ENCODE measurements around the gene DNER. TPM values are rescaled to one million over a fixed set of nuclear protein-coding genes. Genes with fewer than 3 reads are reported as not detected.

The DNER gene
- total RNA-seq, 4 donors from 2014 or later = 0.41 to 2.6 (median 1.2) TPM

DNA sequence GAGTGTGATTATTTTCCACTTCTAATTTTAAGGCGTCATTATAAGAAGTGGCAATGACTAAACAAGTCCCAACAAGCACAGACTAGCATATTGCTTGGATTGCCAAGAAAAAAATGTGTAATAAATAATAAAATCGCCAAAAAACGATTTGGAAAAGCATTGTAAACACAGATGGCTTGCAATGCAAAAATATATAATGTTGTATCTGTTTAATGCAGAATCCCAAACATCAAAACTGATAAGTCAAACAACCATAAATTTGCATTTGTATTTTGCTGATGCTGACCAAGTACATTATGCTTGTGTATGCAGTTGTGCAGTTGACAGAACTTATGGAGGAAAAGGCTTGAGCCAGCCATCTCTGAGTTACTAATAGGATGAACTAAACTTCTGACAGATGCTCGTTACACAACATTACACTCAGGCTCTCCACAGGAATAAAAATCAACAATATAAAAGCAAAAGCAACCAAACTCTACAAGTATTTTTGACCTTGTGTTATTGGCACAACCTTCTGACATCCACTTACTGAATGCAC, 68.1 kb downstream of the DNER start:
- Histone ChIP-seq H3K9me3 (no peaks in the 10 kb centered on the region), H3K36me3 (no peaks in the 10 kb centered on the region), H3K27me3 (no peaks in the 10 kb centered on the region), H3K27ac (no peak overlapping the region), H3K4me3 (no peak overlapping the region), H3K4me1 (no peaks in the 10 kb centered on the region)
- intact Hi-C loops (cut with DNase I; ENCODE audit: low total_unique reads) = no loop called here
- in situ Hi-C loops (cut with MboI; ENCODE audit: low sequenced_read_pairs in 4 of 4) = no loop called here
- TF ChIP-seq, protein P1, sequence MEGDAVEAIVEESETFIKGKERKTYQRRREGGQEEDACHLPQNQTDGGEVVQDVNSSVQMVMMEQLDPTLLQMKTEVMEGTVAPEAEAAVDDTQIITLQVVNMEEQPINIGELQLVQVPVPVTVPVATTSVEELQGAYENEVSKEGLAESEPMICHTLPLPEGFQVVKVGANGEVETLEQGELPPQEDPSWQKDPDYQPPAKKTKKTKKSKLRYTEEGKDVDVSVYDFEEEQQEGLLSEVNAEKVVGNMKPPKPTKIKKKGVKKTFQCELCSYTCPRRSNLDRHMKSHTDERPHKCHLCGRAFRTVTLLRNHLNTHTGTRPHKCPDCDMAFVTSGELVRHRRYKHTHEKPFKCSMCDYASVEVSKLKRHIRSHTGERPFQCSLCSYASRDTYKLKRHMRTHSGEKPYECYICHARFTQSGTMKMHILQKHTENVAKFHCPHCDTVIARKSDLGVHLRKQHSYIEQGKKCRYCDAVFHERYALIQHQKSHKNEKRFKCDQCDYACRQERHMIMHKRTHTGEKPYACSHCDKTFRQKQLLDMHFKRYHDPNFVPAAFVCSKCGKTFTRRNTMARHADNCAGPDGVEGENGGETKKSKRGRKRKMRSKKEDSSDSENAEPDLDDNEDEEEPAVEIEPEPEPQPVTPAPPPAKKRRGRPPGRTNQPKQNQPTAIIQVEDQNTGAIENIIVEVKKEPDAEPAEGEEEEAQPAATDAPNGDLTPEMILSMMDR (IDR thresholded peaks at IDR 0.05 in 4 of 5, conservative IDR thresholded peaks at IDR 0.05 in 1 of 5) = no peak
- no peak for TF ChIP-seq POLR2A (IDR thresholded peaks at IDR 0.05)
- DNase-seq (no peak), ATAC-seq (no peak)

DNA sequence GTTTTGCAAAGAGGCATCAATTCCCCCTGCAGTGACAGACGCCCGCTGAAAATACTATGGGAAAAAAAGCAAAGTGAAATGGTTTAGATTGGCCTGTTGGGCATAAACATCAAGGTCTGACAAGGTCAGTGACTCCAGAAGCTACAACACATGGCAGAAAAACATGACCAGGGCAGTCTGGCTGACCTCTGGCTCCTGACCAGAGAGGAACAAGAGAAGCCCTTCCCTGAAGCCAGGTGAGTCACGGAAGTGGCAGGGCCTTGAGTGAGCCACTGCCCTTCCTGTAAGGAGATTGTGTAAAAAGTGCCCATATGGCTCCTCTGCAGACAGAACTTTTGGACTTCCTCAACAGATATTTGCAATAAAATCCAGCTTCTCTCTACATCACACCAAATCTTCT, 72.0 kb downstream of the DNER start:
- DNase-seq (no peak), ATAC-seq (no peak)
- no peaks in the 10 kb centered on the region for H3K27me3 ChIP-seq
- intact Hi-C loops (cut with DNase I; ENCODE audit: low total_unique reads) (no loop called here), in situ Hi-C loops (cut with MboI; ENCODE audit: low sequenced_read_pairs in 4 of 4) (no loop called here)
- no peak overlapping the region for H3K4me3 ChIP-seq
- H3K27ac ChIP-seq = no peak overlapping the region
- no peaks in the 10 kb centered on the region for H3K36me3 ChIP-seq
- TF ChIP-seq, protein P1 (IDR thresholded peaks at IDR 0.05 in 4 of 5, conservative IDR thresholded peaks at IDR 0.05 in 1 of 5) = no peak
- TF ChIP-seq POLR2A (IDR thresholded peaks at IDR 0.05) = no peak
- H3K4me1 ChIP-seq = no peaks in the 10 kb centered on the region
- no peaks in the 10 kb centered on the region for H3K9me3 ChIP-seq

- intact Hi-C loops (cut with DNase I; ENCODE audit: low total_unique reads) (no loop called here), in situ Hi-C loops (cut with MboI; ENCODE audit: low sequenced_read_pairs in 4 of 4) (no loop called here)
- Histone ChIP-seq H3K4me1 (no peaks in the 10 kb centered on the region), H3K27ac (no peak overlapping the region), H3K9me3 (no peaks in the 10 kb centered on the region), H3K27me3 (no peaks in the 10 kb centered on the region), H3K4me3 (no peak overlapping the region), H3K36me3 (no peaks in the 10 kb centered on the region)
- ATAC-seq (no peak), DNase-seq (no peak)
- no peak for TF ChIP-seq POLR2A (IDR thresholded peaks at IDR 0.05)
- TF ChIP-seq, protein P1 (IDR thresholded peaks at IDR 0.05 in 4 of 5, conservative IDR thresholded peaks at IDR 0.05 in 1 of 5) = no peak
These were observed 72.7 kb downstream of the DNER start for GRCh38 chr2:229641676-229642075.

GRCh38 chr2:229640636-229641035, 73.7 kb downstream of the DNER start:
- in situ Hi-C loops (cut with MboI; ENCODE audit: low sequenced_read_pairs in 4 of 4) (no loop called here), intact Hi-C loops (cut with DNase I; ENCODE audit: low total_unique reads) (no loop called here)
- Histone ChIP-seq H3K27ac (no peak overlapping the region), H3K4me3 (no peak overlapping the region), H3K9me3 (no peaks in the 10 kb centered on the region), H3K27me3 (no peaks in the 10 kb centered on the region), H3K4me1 (no peaks in the 10 kb centered on the region), H3K36me3 (no peaks in the 10 kb centered on the region)
- TF ChIP-seq, protein P1 (IDR thresholded peaks at IDR 0.05 in 4 of 5, conservative IDR thresholded peaks at IDR 0.05 in 1 of 5) = no peak
- no peak for TF ChIP-seq POLR2A (IDR thresholded peaks at IDR 0.05)
- DNase-seq (no peak), ATAC-seq (no peak)

- intact Hi-C loops (cut with DNase I; ENCODE audit: low total_unique reads) (no loop called here), in situ Hi-C loops (cut with MboI; ENCODE audit: low sequenced_read_pairs in 4 of 4) (no loop called here)
- Histone ChIP-seq H3K36me3 (no peaks in the 10 kb centered on the region), H3K4me3 (no peak overlapping the region), H3K27me3 (no peaks in the 10 kb centered on the region), H3K27ac (no peak overlapping the region), H3K4me1 (no peaks in the 10 kb centered on the region), H3K9me3 (no peaks in the 10 kb centered on the region)
- ATAC-seq = no peak
- TF ChIP-seq, protein P1 (IDR thresholded peaks at IDR 0.05 in 4 of 5, conservative IDR thresholded peaks at IDR 0.05 in 1 of 5) = no peak
- TF ChIP-seq POLR2A (IDR thresholded peaks at IDR 0.05) = no peak
- DNase-seq = no peak
These were observed 77.8 kb downstream of the DNER start for GRCh38 chr2:229636571-229636970.

Measured in gastrocnemius medialis (tissue), 4 donors.